Naive thymus-derived CD4-positive, alpha-beta T cell (primary cell): ENCODE results near the gene NPFFR1. TPM values are rescaled to one million over a fixed set of nuclear protein-coding genes. Genes with fewer than 3 reads are reported as not detected.

Experiments used
- ATAC-seq: fragments of 150-1000 bp; cut with Tn5 transposase; 2 replicates; pipeline ENCODE4 v1.10.0; 2021; ENCODE audit warnings: mild to moderate bottlenecking, moderate library complexity
- CTCF ChIA-PET: fragments of 350-600 bp; sonication (Branson Sonifier 250); formaldehyde crosslinking; loops from one replicate; lab custom pipeline; 2021; ENCODE audit warnings: antibody characterized with exemption; lab: Charles Lee
- POLR2A ChIA-PET: fragments of 350-600 bp; sonication (Branson Sonifier 250); formaldehyde crosslinking; loops from one replicate; lab custom pipeline; 2021; ENCODE audit warnings: antibody characterized with exemption, inconsistent platforms; lab: Charles Lee
- DNase-seq, 9 donors: peaks; one replicate each; pipeline versions ENCODE4 v3.0.0 to v3.0.0-alpha.2; 2020 to 2022; ENCODE audit warnings: mixed read lengths in 1 of 9
- H3K27ac ChIP-seq: one replicate; pipeline ENCODE4 v1.7.0; 2013; ENCODE audit warnings: mild to moderate bottlenecking, low read depth, low read length, moderate library complexity
- H3K27me3 ChIP-seq, 2 donors: one replicate each; pipeline ENCODE4 v1.7.0; 2013; ENCODE audit warnings: low read length in 2 of 2, mild to moderate bottlenecking in 2 of 2, moderate library complexity in 2 of 2; ENCODE audit not compliant: control insufficient read depth in 2 of 2, insufficient read depth in 2 of 2
- H3K36me3 ChIP-seq, 3 experiments: 1 replicate in 2 of 3; 2 replicates in 1 of 3; pipeline ENCODE4 v1.7.0; 2013; ENCODE audit warnings: low read length in 3 of 3, mild to moderate bottlenecking in 3 of 3, moderate library complexity in 1 of 3; ENCODE audit not compliant: insufficient read depth in 3 of 3, control insufficient read depth in 2 of 3
- H3K4me1 ChIP-seq, 2 donors: one replicate each; pipeline ENCODE4 v1.7.0; 2013; ENCODE audit warnings: low read length in 2 of 2, mild to moderate bottlenecking in 2 of 2, moderate library complexity in 1 of 2; ENCODE audit not compliant: control insufficient read depth in 2 of 2, insufficient read depth in 2 of 2
- H3K4me3 ChIP-seq: 2 replicates; pipeline ENCODE4 v1.7.0; 2013; ENCODE audit warnings: mild to moderate bottlenecking, low read length
- H3K9me3 ChIP-seq, 3 experiments: 1 replicate in 2 of 3; 2 replicates in 1 of 3; pipeline ENCODE4 v1.7.0; 2013; ENCODE audit warnings: low read length in 3 of 3; ENCODE audit not compliant: control insufficient read depth in 2 of 3
- H3K27ac Mint-ChIP-seq, 9 donors: one replicate each; pipeline ENCODE4 v1.8.0; 2020 to 2022; ENCODE audit warnings: mixed read lengths in 9 of 9, mild to moderate bottlenecking in 8 of 9, moderate library complexity in 5 of 9, inconsistent platforms in 2 of 9
- H3K27me3 Mint-ChIP-seq, 5 donors: one replicate each; pipeline ENCODE4 v1.8.0; 2021 to 2022; ENCODE audit warnings: mixed read lengths in 5 of 5, mild to moderate bottlenecking in 1 of 5
- H3K36me3 Mint-ChIP-seq, 5 donors: one replicate each; pipeline ENCODE4 v1.8.0; 2020 to 2022; ENCODE audit warnings: mixed read lengths in 5 of 5, mild to moderate bottlenecking in 3 of 5, inconsistent platforms in 1 of 5
- H3K4me1 Mint-ChIP-seq, 7 donors: one replicate each; pipeline ENCODE4 v1.8.0; 2020 to 2022; ENCODE audit warnings: mixed read lengths in 7 of 7, mild to moderate bottlenecking in 3 of 7, inconsistent platforms in 1 of 7
- H3K4me3 Mint-ChIP-seq, 10 donors: one replicate each; pipeline ENCODE4 v1.8.0; 2020 to 2022; ENCODE audit warnings: mild to moderate bottlenecking in 10 of 10, mixed read lengths in 10 of 10, moderate library complexity in 6 of 10, inconsistent platforms in 2 of 10
- H3K9me3 Mint-ChIP-seq, 11 donors: one replicate each; pipeline ENCODE4 v1.8.0; 2020 to 2022; ENCODE audit warnings: mixed read lengths in 11 of 11, mild to moderate bottlenecking in 4 of 11, inconsistent platforms in 1 of 11, moderate library complexity in 1 of 11
- intact Hi-C, 2 donors: fragments of 100-400 bp; cut with micrococcal nuclease; formaldehyde crosslinking; loops; one replicate each; pipeline ENCODE4 v1.15.1; 2023
- polyA plus RNA-seq, 2 donors: library from polyadenylated mRNA; unstranded; fragments of 300-500 nt; fragmentation: Illumina TruSeq; gene quantifications; one replicate each; pipeline ENCODE4 v1.2.3, GENCODE V29; 2021
- total RNA-seq, 6 experiments: library from RNA in 5 of 6; stranded (reverse) in 5 of 6; gene quantifications; 1 replicate in 5 of 6; 2 replicates in 1 of 6; pipeline ENCODE4 v1.2.3 and lab custom pipeline; 2021 to 2026

Gene NPFFR1
- total and polyA plus RNA-seq, 7 experiments from 2014 or later = 0.05 TPM; not detected in 6

GRCh38 chr10:70283071-70283444 lies 746 bp downstream of the NPFFR1 start:
- intact Hi-C loops = no loop called here
- Histone ChIP-seq H3K27me3 (peaks cover 0 to 17% of the 10 kb centered on the region in 2 donors), H3K9me3 (peaks cover 0 to 5% (median 0%) of the 10 kb centered on the region in 3 experiments), H3K36me3 (no peaks in the 10 kb centered on the region), H3K27ac (no peak overlapping the region), H3K4me3 (no peak overlapping the region), H3K4me1 (no peaks in the 10 kb centered on the region)
- POLR2A ChIA-PET = no interaction called here
- ATAC-seq = no peak
- peaks cover 0 to 8% (median 4%) of the 10 kb centered on the region in 11 donors for H3K9me3 Mint-ChIP-seq
- no peak for DNase-seq
- peak overlapping the region in 1 of 10 donors; percentile 0 for H3K4me3 Mint-ChIP-seq
- H3K27me3 Mint-ChIP-seq = peaks cover 54 to 77% (median 56%) of the 10 kb centered on the region in 5 donors
- H3K36me3 Mint-ChIP-seq = peaks cover 0 to 7% (median 0%) of the 10 kb centered on the region in 5 donors
- CTCF ChIA-PET = no interaction called here
- no peak overlapping the region for H3K27ac Mint-ChIP-seq
- peaks cover 0 to 2% (median 0%) of the 10 kb centered on the region in 7 donors for H3K4me1 Mint-ChIP-seq

- POLR2A ChIA-PET = interaction anchor here (0.7 kb wide), 1 partner anchor 215 kb away, joined by 5 read pairs; no protein-coding TSS in a partner anchor
- Mint-ChIP-seq H3K27ac (no peak overlapping the region), H3K4me3 (no peak overlapping the region), H3K27me3 (peaks cover 42 to 68% (median 48%) of the 10 kb centered on the region in 5 donors), H3K9me3 (peaks cover 0 to 8% (median 4%) of the 10 kb centered on the region in 11 donors), H3K4me1 (peaks cover 0 to 2% (median 0%) of the 10 kb centered on the region in 7 donors), H3K36me3 (peaks cover 0 to 7% (median 0%) of the 10 kb centered on the region in 5 donors)
- Histone ChIP-seq H3K4me1 (no peaks in the 10 kb centered on the region), H3K27ac (no peak overlapping the region), H3K9me3 (peaks cover 0 to 5% (median 0%) of the 10 kb centered on the region in 3 experiments), H3K27me3 (peaks cover 0 to 17% of the 10 kb centered on the region in 2 donors), H3K4me3 (no peak overlapping the region), H3K36me3 (no peaks in the 10 kb centered on the region)
- intact Hi-C loops = no loop called here
- CTCF ChIA-PET = no interaction called here
- no peak for DNase-seq
- no peak for ATAC-seq
These were observed 2.2 kb downstream of the NPFFR1 start for GRCh38 chr10:70281609-70282008.

GRCh38 chr10:70280099-70280498 lies 3.7 kb downstream of the NPFFR1 start:
- CTCF ChIA-PET = no interaction called here
- H3K9me3 Mint-ChIP-seq = peaks cover 0 to 9% (median 4%) of the 10 kb centered on the region in 11 donors
- H3K36me3 ChIP-seq = no peaks in the 10 kb centered on the region
- peaks cover 0 to 7% (median 0%) of the 10 kb centered on the region in 5 donors for H3K36me3 Mint-ChIP-seq
- H3K27me3 Mint-ChIP-seq = peaks cover 27 to 54% (median 34%) of the 10 kb centered on the region in 5 donors
- no peak overlapping the region for H3K4me3 Mint-ChIP-seq
- peaks cover 0 to 14% of the 10 kb centered on the region in 2 donors for H3K27me3 ChIP-seq
- H3K4me1 ChIP-seq = no peaks in the 10 kb centered on the region
- no peak overlapping the region for H3K27ac Mint-ChIP-seq
- POLR2A ChIA-PET = no interaction called here
- intact Hi-C loops = no loop called here
- H3K27ac ChIP-seq = no peak overlapping the region
- H3K4me3 ChIP-seq = no peak overlapping the region
- peaks cover 0 to 11% (median 0%) of the 10 kb centered on the region in 3 experiments for H3K9me3 ChIP-seq
- H3K4me1 Mint-ChIP-seq = peaks cover 0 to 2% (median 0%) of the 10 kb centered on the region in 7 donors
- DNase-seq = no peak
- ATAC-seq = no peak

- Histone ChIP-seq H3K4me3 (no peak overlapping the region), H3K4me1 (no peaks in the 10 kb centered on the region), H3K9me3 (peaks cover 0 to 6% (median 0%) of the 10 kb centered on the region in 3 experiments), H3K27me3 (no peaks in the 10 kb centered on the region), H3K27ac (no peak overlapping the region), H3K36me3 (no peaks in the 10 kb centered on the region)
- no peak overlapping the region for H3K4me3 Mint-ChIP-seq
- H3K27me3 Mint-ChIP-seq = peaks cover 7 to 32% (median 12%) of the 10 kb centered on the region in 5 donors
- no peak for ATAC-seq
- DNase-seq = no peak
- H3K9me3 Mint-ChIP-seq = peaks cover 0 to 5% (median 0%) of the 10 kb centered on the region in 11 donors
- peaks cover 2 to 7% (median 3%) of the 10 kb centered on the region in 7 donors for H3K4me1 Mint-ChIP-seq
- H3K27ac Mint-ChIP-seq = no peak overlapping the region
- POLR2A ChIA-PET = interaction anchor here (1.3 kb wide), 1 partner anchor 8 kb away, joined by 3 read pairs; no protein-coding TSS in a partner anchor
- H3K36me3 Mint-ChIP-seq = peaks cover 0 to 2% (median 0%) of the 10 kb centered on the region in 5 donors
- intact Hi-C loops = no loop called here
- CTCF ChIA-PET = no interaction called here
These were observed 6.3 kb downstream of the NPFFR1 start for GRCh38 chr10:70277396-70278030.

- H3K9me3 Mint-ChIP-seq = peaks cover 0 to 5% (median 0%) of the 10 kb centered on the region in 11 donors
- Histone ChIP-seq H3K4me3 (no peak overlapping the region), H3K36me3 (no peaks in the 10 kb centered on the region), H3K9me3 (peaks cover 0 to 6% (median 0%) of the 10 kb centered on the region in 3 experiments), H3K27ac (no peak overlapping the region), H3K27me3 (no peaks in the 10 kb centered on the region), H3K4me1 (no peaks in the 10 kb centered on the region)
- DNase-seq (no peak), ATAC-seq (no peak)
- peaks cover 5 to 22% (median 6%) of the 10 kb centered on the region in 7 donors for H3K4me1 Mint-ChIP-seq
- H3K4me3 Mint-ChIP-seq = no peak overlapping the region
- ChIA-PET CTCF (no interaction called here), POLR2A (no interaction called here)
- H3K27me3 Mint-ChIP-seq = peaks cover 0 to 8% (median 0%) of the 10 kb centered on the region in 5 donors
- intact Hi-C loops = no loop called here
- peaks cover 0 to 4% (median 0%) of the 10 kb centered on the region in 5 donors for H3K36me3 Mint-ChIP-seq
- H3K27ac Mint-ChIP-seq = no peak overlapping the region
These were observed 9.2 kb downstream of the NPFFR1 start for GRCh38 chr10:70274643-70275042.

GRCh38 chr10:70272925-70273316 lies 10.9 kb downstream of the NPFFR1 start:
- H3K36me3 Mint-ChIP-seq = peaks cover 0 to 4% (median 0%) of the 10 kb centered on the region in 5 donors
- ATAC-seq (peak; percentile 77), DNase-seq (peak in 5 of 9 donors; percentile 3 to 42 (median 36))
- peaks cover 0 to 6% (median 0%) of the 10 kb centered on the region in 3 experiments for H3K9me3 ChIP-seq
- H3K9me3 Mint-ChIP-seq = peaks cover 0 to 5% (median 0%) of the 10 kb centered on the region in 11 donors
- ChIA-PET POLR2A (interaction anchor here (0.9 kb wide), 1 partner anchor 333 kb away, joined by 3 read pairs; no protein-coding TSS in a partner anchor), CTCF (interaction anchor here (0.6 to 0.9 kb wide), 2 partner anchors 11 to 113 kb away, joined by 3 read pairs; no protein-coding TSS in a partner anchor)
- peak overlapping the region in 5 of 10 donors; percentile 21 to 47 (median 23) for H3K4me3 Mint-ChIP-seq
- H3K4me3 ChIP-seq = no peak overlapping the region
- no peaks in the 10 kb centered on the region for H3K27me3 ChIP-seq
- intact Hi-C loops = loop anchor here (1.0 kb wide), 2 partner anchors 40 to 91 kb away; partner anchors contain the start of gene PPA1 (in 1 of the 2)
- H3K36me3 ChIP-seq = no peaks in the 10 kb centered on the region
- H3K4me1 Mint-ChIP-seq = peaks cover 5 to 22% (median 6%) of the 10 kb centered on the region in 7 donors
- no peaks in the 10 kb centered on the region for H3K4me1 ChIP-seq
- no peak overlapping the region for H3K27ac ChIP-seq
- H3K27me3 Mint-ChIP-seq = peaks cover 0 to 4% (median 0%) of the 10 kb centered on the region in 5 donors
- H3K27ac Mint-ChIP-seq = peak overlapping the region in 2 of 9 donors; percentile 30 to 46
